Measurements from ENCODE around the gene KDM1A. TPM values are rescaled to one million over a fixed set of nuclear protein-coding genes. Genes with fewer than 3 reads are reported as not detected.

The KDM1A gene
- 158 TPM for total RNA-seq

GRCh38 chr1:23019094-23019862, at the start of gene KDM1A:
KDM1A (plus strand) TSS chr1:23019468; CDS start chr1:23019597, 129 bp downstream.

DNA sequence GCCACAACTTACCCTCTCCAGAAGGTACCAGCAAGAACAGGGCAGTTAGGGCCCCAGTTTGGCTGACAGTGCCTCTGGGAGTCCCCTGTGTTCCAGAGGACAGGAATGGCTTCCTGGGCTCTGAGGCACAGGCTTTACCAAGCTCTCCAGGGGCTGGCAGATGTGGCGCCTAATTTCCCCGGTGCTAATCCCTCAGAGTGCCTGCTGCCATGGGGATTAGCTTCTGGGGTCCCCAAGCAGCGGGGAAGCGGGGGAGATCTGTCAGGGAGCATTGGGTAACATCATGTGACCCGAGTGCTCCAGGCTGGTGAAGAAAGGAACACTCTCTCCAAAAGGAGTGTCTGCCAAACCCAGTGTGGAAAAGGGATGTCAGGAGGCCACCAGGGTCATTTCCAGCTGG, 46.5 kb upstream of the KDM1A start, which contains the start of gene LACTBL1:
LACTBL1 (minus strand) TSS at position 107 of the 400 bp plus-strand sequence. CDS start 550 bp downstream, outside the sequence.

Other genes starting within 250 kb of the KDM1A start
- 19.6 TPM for gene LACTBL1, start 46.6 kb upstream of the KDM1A start, total RNA-seq
- not detected for gene TEX46, start 3.6 kb upstream of the KDM1A start, total RNA-seq
- 26.1 TPM for gene LUZP1, start 149.4 kb downstream of the KDM1A start, total RNA-seq
- not detected for gene HTR1D, start 198.0 kb downstream of the KDM1A start, total RNA-seq